Lung (tissue), 12 donors: ENCODE results near the gene KCNV2. TPM values are rescaled to one million over a fixed set of nuclear protein-coding genes. Genes with fewer than 3 reads are reported as not detected.

Source experiments
- ATAC-seq: fragments of 200-7000 bp; cut with Tn5 transposase; one replicate; pipeline ENCODE4 v1.9.1; 2020; ENCODE audit warnings: moderate number of reproducible peaks; ENCODE audit not compliant: insufficient read depth, low FRiP score
- DNase-seq, 3 donors: peaks; one replicate each; pipeline ENCODE4 v3.0.0-alpha.2; 2013 to 2017
- H3K27ac ChIP-seq, 2 donors: one replicate each; pipeline ENCODE4 v1.5.1; 2013; ENCODE audit warnings: mild to moderate bottlenecking in 2 of 2, moderate library complexity in 2 of 2, control low read depth in 1 of 2, inconsistent platforms in 1 of 2, low read depth in 1 of 2, low read length in 1 of 2
- H3K27me3 ChIP-seq, 3 donors: one replicate each; pipeline ENCODE4 v1.5.1; 2013; ENCODE audit warnings: low read length in 2 of 3; ENCODE audit not compliant: control insufficient read depth in 3 of 3, insufficient read depth in 3 of 3
- H3K36me3 ChIP-seq, 4 donors: one replicate each; pipeline ENCODE4 v1.5.1; 2013; ENCODE audit warnings: low read length in 4 of 4, mild to moderate bottlenecking in 1 of 4, moderate library complexity in 1 of 4; ENCODE audit not compliant: control insufficient read depth in 4 of 4, insufficient read depth in 4 of 4
- H3K4me1 ChIP-seq, 5 donors: one replicate each; pipeline ENCODE4 v1.5.1; 2013; ENCODE audit warnings: low read length in 5 of 5, mild to moderate bottlenecking in 2 of 5, moderate library complexity in 1 of 5; ENCODE audit not compliant: control insufficient read depth in 5 of 5, insufficient read depth in 5 of 5
- H3K4me3 ChIP-seq: one replicate; pipeline ENCODE4 v1.5.1; 2013; ENCODE audit warnings: mild to moderate bottlenecking, control low read depth, moderate library complexity
- H3K9ac ChIP-seq, 2 donors: one replicate each; pipeline ENCODE4 v1.5.1; 2013; ENCODE audit warnings: low read length in 2 of 2, control low read depth in 1 of 2; ENCODE audit not compliant: insufficient read depth in 1 of 2
- H3K9me3 ChIP-seq, 4 donors: one replicate each; pipeline ENCODE4 v1.5.1; 2013; ENCODE audit warnings: low read length in 3 of 4, mild to moderate bottlenecking in 1 of 4, moderate library complexity in 1 of 4; ENCODE audit not compliant: control insufficient read depth in 4 of 4, insufficient read depth in 3 of 4
- WGBS, 2 donors: extraction: QIAGEN DNeasy Blood & Tissue Kit; methylation state at CpG; one replicate each; pipeline ENCODE4 v1.1.7; 2013; 5-methylcytosine and 5-hydroxymethylcytosine counted together
- polyA plus RNA-seq, 2 donors: library from polyadenylated mRNA; stranded (reverse); fragments of 200-250 nt; gene quantifications; one replicate each; pipeline ENCODE4 v1.2.1, GENCODE V29; 2013
- total RNA-seq, 2 donors: library from RNA; depleted of rRNA in 1 of 2; stranded (reverse); fragments of >200 nt in 1 of 2; gene quantifications; one replicate each; pipeline ENCODE4 v1.2.1, GENCODE V29; 2014 to 2021
- TF ChIP-seq, protein P1 (sequence below): IDR thresholded peaks from 2 replicates; pipeline ENCODE4 v1.5.1; 2012; ENCODE audit warnings: mild to moderate bottlenecking; ENCODE audit errors: control extremely low read depth, extremely low read depth
- donor health status: control.
- donor health status: control.
- donor health status: Bipolar disorder and iron deficiency.
- donor health status: healthy.
- donor health status: DM: yes; HTN: yes; CAD: no.

The KCNV2 gene
- total and polyA plus RNA-seq, 4 donors = not detected

DNA sequence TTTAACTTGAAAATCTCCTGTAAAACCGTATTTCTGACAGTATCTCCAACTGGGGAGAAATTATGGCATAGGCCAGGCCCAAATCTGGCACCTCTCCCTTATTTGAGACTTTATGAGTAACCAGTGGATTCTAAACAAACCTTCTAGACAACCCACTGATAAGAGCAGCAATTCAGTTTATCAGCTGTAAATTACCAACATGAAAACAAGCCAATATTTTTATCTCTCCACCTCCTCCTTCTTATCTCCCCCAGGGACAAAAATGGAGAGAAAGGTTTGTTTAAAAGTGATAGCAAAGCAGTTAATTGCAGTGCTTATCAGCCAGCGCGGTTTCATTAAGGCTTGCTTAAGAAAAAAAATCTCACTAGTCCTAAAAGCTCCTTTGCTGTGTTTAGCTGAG lies 53.8 kb downstream of the KCNV2 start:
- H3K27me3 ChIP-seq = no peaks in the 10 kb centered on the region
- TF ChIP-seq, protein P1, sequence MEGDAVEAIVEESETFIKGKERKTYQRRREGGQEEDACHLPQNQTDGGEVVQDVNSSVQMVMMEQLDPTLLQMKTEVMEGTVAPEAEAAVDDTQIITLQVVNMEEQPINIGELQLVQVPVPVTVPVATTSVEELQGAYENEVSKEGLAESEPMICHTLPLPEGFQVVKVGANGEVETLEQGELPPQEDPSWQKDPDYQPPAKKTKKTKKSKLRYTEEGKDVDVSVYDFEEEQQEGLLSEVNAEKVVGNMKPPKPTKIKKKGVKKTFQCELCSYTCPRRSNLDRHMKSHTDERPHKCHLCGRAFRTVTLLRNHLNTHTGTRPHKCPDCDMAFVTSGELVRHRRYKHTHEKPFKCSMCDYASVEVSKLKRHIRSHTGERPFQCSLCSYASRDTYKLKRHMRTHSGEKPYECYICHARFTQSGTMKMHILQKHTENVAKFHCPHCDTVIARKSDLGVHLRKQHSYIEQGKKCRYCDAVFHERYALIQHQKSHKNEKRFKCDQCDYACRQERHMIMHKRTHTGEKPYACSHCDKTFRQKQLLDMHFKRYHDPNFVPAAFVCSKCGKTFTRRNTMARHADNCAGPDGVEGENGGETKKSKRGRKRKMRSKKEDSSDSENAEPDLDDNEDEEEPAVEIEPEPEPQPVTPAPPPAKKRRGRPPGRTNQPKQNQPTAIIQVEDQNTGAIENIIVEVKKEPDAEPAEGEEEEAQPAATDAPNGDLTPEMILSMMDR = no peak
- peaks cover 0 to 14% (median 7%) of the 10 kb centered on the region in 4 donors for H3K9me3 ChIP-seq
- no peak overlapping the region for H3K9ac ChIP-seq
- no peak for ATAC-seq
- 68 to 76% methylated on average over 3 of the region's 3 CpGs for WGBS, 2 donors
- peaks cover 11 to 36% (median 32%) of the 10 kb centered on the region in 4 donors for H3K36me3 ChIP-seq
- DNase-seq = peak in 2 of 3 donors; percentile 13
- H3K4me3 ChIP-seq = no peak overlapping the region
- H3K27ac ChIP-seq = peak overlapping the region in 1 of 2 donors; percentile 45
- peaks cover 0 to 11% (median 0%) of the 10 kb centered on the region in 5 donors for H3K4me1 ChIP-seq

DNA sequence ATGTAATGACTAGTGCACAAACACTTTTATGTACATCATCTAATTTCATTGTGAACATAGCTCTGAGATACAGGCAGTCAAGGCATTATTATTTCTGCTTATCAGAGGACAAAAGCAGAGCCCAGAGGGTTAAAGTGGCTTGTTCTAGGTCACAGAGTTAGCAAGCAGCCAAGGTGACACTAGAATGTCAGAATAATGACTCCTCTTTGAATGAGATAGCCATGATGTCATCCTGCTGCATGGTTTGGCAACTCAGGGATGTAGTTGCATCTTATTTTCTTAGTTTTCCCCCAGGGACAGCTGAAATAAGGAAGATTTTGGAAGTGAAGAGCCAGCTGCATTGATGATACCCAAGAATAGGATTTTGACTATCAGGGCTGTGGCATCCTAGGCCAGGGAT lies 54.4 kb downstream of the KCNV2 start:
- H3K27me3 ChIP-seq = no peaks in the 10 kb centered on the region
- TF ChIP-seq, protein P1 = no peak
- H3K36me3 ChIP-seq = peaks cover 11 to 38% (median 36%) of the 10 kb centered on the region in 4 donors
- H3K4me1 ChIP-seq = peaks cover 0 to 11% (median 0%) of the 10 kb centered on the region in 5 donors
- H3K27ac ChIP-seq = no peak overlapping the region
- no peak for ATAC-seq
- H3K4me3 ChIP-seq = no peak overlapping the region
- no peak for DNase-seq
- H3K9me3 ChIP-seq = peaks cover 0 to 16% (median 8%) of the 10 kb centered on the region in 4 donors
- H3K9ac ChIP-seq = no peak overlapping the region

DNA sequence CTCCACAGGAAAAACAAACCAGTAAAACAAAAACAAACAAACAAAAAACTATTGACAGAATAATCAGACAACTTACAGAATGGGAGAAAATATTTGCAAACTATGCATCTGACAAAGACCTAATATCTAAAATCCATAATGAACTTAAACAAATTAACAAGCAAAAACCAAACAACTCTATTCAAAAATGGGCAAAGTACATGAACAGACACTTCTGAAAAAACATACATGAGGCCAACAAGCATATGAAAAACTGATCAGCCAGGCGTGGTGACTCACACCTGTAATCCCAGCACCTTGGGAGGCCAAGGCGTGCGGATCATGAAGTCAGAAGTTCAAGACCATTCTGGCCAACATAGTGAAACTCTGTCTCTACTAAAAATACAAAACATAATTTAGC lies 60.1 kb downstream of the KCNV2 start:
- Histone ChIP-seq H3K4me3 (no peak overlapping the region), H3K36me3 (peaks cover 14 to 51% (median 38%) of the 10 kb centered on the region in 4 donors), H3K4me1 (peaks cover 0 to 5% (median 0%) of the 10 kb centered on the region in 5 donors), H3K9me3 (peaks cover 5 to 27% (median 10%) of the 10 kb centered on the region in 4 donors), H3K27ac (no peak overlapping the region), H3K9ac (no peak overlapping the region), H3K27me3 (no peaks in the 10 kb centered on the region)
- DNase-seq (no peak), ATAC-seq (no peak)
- TF ChIP-seq, protein P1 = no peak
- WGBS, 2 donors = 98 to 99% methylated on average over 3 of the region's 3 CpGs

DNA sequence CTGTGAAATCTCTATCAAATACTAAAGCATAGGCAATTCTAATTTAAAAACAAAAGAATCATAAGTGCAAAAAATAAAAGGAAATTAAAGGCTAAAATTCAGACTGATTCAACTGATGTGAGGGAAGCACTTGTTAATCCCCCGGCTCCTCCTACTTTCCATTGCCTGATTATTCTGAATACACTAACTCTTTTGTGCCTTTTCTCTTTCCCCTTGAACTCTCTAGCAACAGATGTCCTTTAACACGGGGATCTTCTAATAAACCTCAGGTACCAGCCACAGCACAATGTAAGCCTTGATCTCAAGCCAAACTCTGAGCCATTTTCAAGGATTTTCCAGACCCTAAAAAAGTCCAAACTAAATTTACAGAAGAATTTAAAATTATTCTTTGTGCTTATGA lies 61.5 kb downstream of the KCNV2 start:
- peaks cover 10 to 41% (median 28%) of the 10 kb centered on the region in 4 donors for H3K36me3 ChIP-seq
- H3K4me3 ChIP-seq = no peak overlapping the region
- H3K4me1 ChIP-seq = no peaks in the 10 kb centered on the region
- DNase-seq = no peak
- TF ChIP-seq, protein P1 = no peak
- no peak overlapping the region for H3K27ac ChIP-seq
- 88 to 96% methylated on average over 2 of the region's 2 CpGs for WGBS, 2 donors
- no peak for ATAC-seq
- no peaks in the 10 kb centered on the region for H3K27me3 ChIP-seq
- peaks cover 5 to 19% (median 10%) of the 10 kb centered on the region in 4 donors for H3K9me3 ChIP-seq
- H3K9ac ChIP-seq = no peak overlapping the region
